GM12878 (cell line): ENCODE results near the gene TLR1. TPM values are rescaled to one million over a fixed set of nuclear protein-coding genes. Genes with fewer than 3 reads are reported as not detected.

Experiments used
- IKZF1 ChIP-seq: fragments of 450-650 bp; conservative IDR thresholded peaks from 2 replicates; pipeline ENCODE4 v1.6.1; 2017; ENCODE audit warnings: antibody characterized with exemption, mild to moderate bottlenecking
- LARP7 ChIP-seq: fragments of 450-650 bp; IDR thresholded peaks from 2 replicates; pipeline ENCODE4 v1.6.1; 2017; ENCODE audit warnings: mild to moderate bottlenecking
- POLR2AphosphoS5 ChIP-seq: IDR thresholded peaks from 2 replicates; pipeline ENCODE4 v1.6.1; 2011; ENCODE audit warnings: mild to moderate bottlenecking, low read length, inconsistent platforms
- RAD21 ChIP-seq: IDR thresholded peaks from 2 replicates; pipeline ENCODE4 v1.6.1; 2011; ENCODE audit warnings: mild to moderate bottlenecking, low read depth, low read length, moderate library complexity; ENCODE audit not compliant: insufficient read depth
- RB1 ChIP-seq: fragments of 450-650 bp; formaldehyde crosslinking; IDR thresholded peaks from 2 replicates; pipeline ENCODE4 v1.6.1; 2017; ENCODE audit warnings: mild to moderate bottlenecking, borderline replicate concordance
- SPI1 ChIP-seq: IDR thresholded peaks from 2 replicates; pipeline ENCODE4 v1.6.1; 2011; ENCODE audit warnings: low read depth, mild to moderate bottlenecking, low read length, moderate library complexity, borderline replicate concordance; ENCODE audit not compliant: insufficient read depth
- STAT1 ChIP-seq: fragments of 450-650 bp; conservative IDR thresholded peaks from 2 replicates; pipeline ENCODE4 v1.6.1; 2014; ENCODE audit warnings: antibody characterized with exemption, mild to moderate bottlenecking
- TCF12 ChIP-seq: IDR thresholded peaks from 2 replicates; pipeline ENCODE4 v1.6.1; 2011; ENCODE audit warnings: low read depth, mild to moderate bottlenecking, low read length
- polyA plus RNA-seq, 11 experiments: library from polyadenylated mRNA; depleted of rRNA in 4 of 11; unstranded in 6 of 11; stranded (reverse) in 5 of 11; fragments of >200 nt; fragmentation: Nextera tagmentation in 4 of 11; fragmentation: Illumina TruSeq in 1 of 11; extraction: Ambion mirVana in 4 of 11; extraction: Trizol in 1 of 11; gene quantifications; 1 replicate in 1 of 11; 2 replicates in 10 of 11; pipeline versions ENCODE4 v1.2.1 to v1.2.3, GENCODE V29; 2011 to 2016; ENCODE audit warnings: inconsistent platforms in 2 of 11, missing spikeins in 2 of 11, low read depth in 1 of 11
- total RNA-seq, 4 experiments: library from RNA; depleted of rRNA in 3 of 4; stranded (reverse); fragments of >200 nt in 3 of 4; fragmentation: Illumina TruSeq in 1 of 4; extraction: Trizol in 1 of 4; gene quantifications; 2 replicates each; pipeline versions ENCODE4 v1.2.1 to v1.2.3, GENCODE V29; 2013 to 2021
- TF ChIP-seq, protein P1 (sequence below): fragments of 450-650 bp; IDR thresholded peaks from 2 replicates; pipeline ENCODE4 v1.6.1; 2016; ENCODE audit warnings: mild to moderate bottlenecking
- TF ChIP-seq, protein P2 (sequence below): IDR thresholded peaks from 2 replicates; pipeline ENCODE4 v1.6.1; 2012; ENCODE audit warnings: low read depth, low read length, improper control_type of control experiment

The TLR1 gene
- total and polyA plus RNA-seq, 10 of the 15 experiments (the other 5 are each of a cell fraction or from before 2014, with no cell fraction given), result 9.3 to 57.1 (median 20.4) TPM

DNA sequence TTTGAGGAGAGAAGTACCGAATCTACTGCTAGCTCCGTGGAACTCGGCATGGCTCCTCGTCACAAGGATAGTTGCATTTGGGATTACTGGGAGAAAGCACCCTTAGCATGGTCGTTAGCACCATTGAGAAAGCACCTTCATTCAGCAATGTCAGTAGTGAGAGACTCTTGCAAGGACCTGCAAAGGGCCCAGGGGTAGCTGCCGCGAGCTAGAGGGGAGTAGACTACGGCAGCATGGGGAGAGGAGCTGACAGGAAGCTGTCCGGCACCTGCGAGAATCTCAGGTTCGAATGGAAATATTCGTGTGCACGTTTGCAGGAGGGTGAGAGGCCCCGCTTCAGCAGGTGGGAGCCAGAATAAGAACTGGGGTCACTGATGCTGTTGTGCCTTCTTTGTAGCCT, 42.0 kb downstream of the TLR1 start (continued):
- TF ChIP-seq, protein P1, sequence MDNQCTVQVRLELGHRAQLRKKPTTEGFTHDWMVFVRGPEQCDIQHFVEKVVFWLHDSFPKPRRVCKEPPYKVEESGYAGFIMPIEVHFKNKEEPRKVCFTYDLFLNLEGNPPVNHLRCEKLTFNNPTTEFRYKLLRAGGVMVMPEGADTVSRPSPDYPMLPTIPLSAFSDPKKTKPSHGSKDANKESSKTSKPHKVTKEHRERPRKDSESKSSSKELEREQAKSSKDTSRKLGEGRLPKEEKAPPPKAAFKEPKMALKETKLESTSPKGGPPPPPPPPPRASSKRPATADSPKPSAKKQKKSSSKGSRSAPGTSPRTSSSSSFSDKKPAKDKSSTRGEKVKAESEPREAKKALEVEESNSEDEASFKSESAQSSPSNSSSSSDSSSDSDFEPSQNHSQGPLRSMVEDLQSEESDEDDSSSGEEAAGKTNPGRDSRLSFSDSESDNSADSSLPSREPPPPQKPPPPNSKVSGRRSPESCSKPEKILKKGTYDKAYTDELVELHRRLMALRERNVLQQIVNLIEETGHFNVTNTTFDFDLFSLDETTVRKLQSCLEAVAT, result peak; percentile 15; the same call in 1 of the 2 replicates
- TF ChIP-seq LARP7 (0 out of 2 replicates have a peak, but pooled peaks have one; percentile 15), POLR2AphosphoS5 (peak; percentile 63; the same call in 1 of the 2 replicates), SPI1 (no peak), STAT1 (0 out of 2 replicates have a peak, but pooled peaks have one; percentile 57), RAD21 (no peak), RB1 (0 out of 2 replicates have a peak, but pooled peaks have one; percentile 66), TCF12 (peak; percentile 63; the same call in 1 of the 2 replicates), IKZF1 (peak; percentile 44; the same call in 1 of the 2 replicates)
- TF ChIP-seq, protein P2, sequence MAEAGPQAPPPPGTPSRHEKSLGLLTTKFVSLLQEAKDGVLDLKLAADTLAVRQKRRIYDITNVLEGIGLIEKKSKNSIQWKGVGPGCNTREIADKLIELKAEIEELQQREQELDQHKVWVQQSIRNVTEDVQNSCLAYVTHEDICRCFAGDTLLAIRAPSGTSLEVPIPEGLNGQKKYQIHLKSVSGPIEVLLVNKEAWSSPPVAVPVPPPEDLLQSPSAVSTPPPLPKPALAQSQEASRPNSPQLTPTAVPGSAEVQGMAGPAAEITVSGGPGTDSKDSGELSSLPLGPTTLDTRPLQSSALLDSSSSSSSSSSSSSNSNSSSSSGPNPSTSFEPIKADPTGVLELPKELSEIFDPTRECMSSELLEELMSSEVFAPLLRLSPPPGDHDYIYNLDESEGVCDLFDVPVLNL, result no peak
- TF ChIP-seq, all 136 proteins: peak for 14
